ENCODE measurements around the gene STAG3.

STAG3 gene

DNA sequence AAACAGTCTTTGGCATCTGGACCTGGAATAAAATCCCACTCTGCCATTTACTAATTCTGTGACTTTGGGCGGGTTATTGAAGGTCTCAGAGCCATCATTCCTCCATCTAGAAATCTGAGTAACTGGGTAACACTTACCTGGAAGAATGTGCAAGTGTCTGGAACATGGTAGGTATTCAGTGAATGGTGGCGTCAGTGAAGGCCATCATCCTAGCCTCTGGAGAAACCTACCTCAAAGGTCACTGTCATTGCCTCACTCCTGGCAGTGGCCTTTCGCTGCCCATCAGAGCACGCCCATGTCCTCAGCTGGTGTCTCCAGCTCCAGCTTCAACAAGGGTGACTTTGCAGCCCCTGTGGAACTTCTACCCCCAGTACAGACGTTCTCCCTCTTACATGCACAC is 13.8 kb upstream of the STAG3 start:
- Histone ChIP-seq H3K4me1 (peaks cover 6% of the 10 kb centered on the region), H3K79me2 (no peaks in the 10 kb centered on the region)

DNA sequence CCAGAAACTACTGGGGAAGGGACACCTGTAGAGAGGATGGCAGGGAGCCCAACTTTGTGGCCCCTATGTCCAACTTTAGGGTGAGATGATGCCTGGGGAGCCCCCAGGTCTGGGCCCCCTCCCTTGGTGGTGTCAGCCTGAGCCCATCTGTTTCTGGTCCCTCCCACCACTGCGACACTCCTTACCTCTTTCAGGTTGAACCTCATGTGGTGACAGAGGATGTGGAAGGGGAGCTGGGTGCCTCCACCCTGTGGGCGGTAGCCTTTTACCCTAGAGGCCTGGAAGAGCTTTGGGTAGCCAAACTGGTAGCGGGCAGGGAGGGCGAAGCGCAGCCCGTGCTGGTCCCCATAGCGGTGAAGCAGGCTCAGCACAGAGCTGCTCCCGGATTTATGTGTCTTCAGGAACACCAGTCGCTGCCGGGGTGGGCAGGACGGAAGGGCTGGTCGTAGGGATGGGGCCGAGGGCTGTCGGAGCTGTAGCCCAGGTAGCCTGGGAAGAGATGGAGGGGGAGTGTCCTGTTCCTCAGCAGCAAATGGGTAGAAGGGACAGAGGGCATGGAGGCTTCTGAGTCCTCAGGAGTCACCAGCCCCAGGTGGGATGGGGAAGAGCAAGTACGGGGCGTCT is 11.3 kb upstream of the STAG3 start:
- H3K79me2 ChIP-seq: no peaks in the 10 kb centered on the region
- H3K4me1 ChIP-seq: peaks cover 6% of the 10 kb centered on the region
- no peaks in the 10 kb centered on the region for H3K27me3 ChIP-seq (ENCODE audit: control insufficient read depth, insufficient read depth, low read length)
- no peaks in the 10 kb centered on the region for H3K36me3 ChIP-seq (ENCODE audit: control insufficient read depth, insufficient read depth, low read length)
- H2AFZ ChIP-seq: no peak overlapping the region
- no peak overlapping the region for H3K4me2 ChIP-seq (ENCODE audit: low read length)
- H3K4me3 ChIP-seq (ENCODE audit: low read depth, low read length): no peak overlapping the region
- TF ChIP-seq, protein P1, sequence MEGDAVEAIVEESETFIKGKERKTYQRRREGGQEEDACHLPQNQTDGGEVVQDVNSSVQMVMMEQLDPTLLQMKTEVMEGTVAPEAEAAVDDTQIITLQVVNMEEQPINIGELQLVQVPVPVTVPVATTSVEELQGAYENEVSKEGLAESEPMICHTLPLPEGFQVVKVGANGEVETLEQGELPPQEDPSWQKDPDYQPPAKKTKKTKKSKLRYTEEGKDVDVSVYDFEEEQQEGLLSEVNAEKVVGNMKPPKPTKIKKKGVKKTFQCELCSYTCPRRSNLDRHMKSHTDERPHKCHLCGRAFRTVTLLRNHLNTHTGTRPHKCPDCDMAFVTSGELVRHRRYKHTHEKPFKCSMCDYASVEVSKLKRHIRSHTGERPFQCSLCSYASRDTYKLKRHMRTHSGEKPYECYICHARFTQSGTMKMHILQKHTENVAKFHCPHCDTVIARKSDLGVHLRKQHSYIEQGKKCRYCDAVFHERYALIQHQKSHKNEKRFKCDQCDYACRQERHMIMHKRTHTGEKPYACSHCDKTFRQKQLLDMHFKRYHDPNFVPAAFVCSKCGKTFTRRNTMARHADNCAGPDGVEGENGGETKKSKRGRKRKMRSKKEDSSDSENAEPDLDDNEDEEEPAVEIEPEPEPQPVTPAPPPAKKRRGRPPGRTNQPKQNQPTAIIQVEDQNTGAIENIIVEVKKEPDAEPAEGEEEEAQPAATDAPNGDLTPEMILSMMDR (IDR thresholded peaks at IDR 0.05): no peak
- H3K27ac ChIP-seq: no peak overlapping the region
- H3K9me3 ChIP-seq (ENCODE audit: control insufficient read depth, low read length): no peaks in the 10 kb centered on the region
- H3K9ac ChIP-seq: no peak overlapping the region

More for the DNA sequence above, 13.8 kb upstream of the STAG3 start:
- no peaks in the 10 kb centered on the region for H3K36me3 ChIP-seq (ENCODE audit: control insufficient read depth, insufficient read depth, low read length)
- H3K4me2 ChIP-seq (ENCODE audit: low read length): no peak overlapping the region
- no peak overlapping the region for H2AFZ ChIP-seq
- H3K4me3 ChIP-seq (ENCODE audit: low read depth, low read length): no peak overlapping the region
- H3K27me3 ChIP-seq (ENCODE audit: control insufficient read depth, insufficient read depth, low read length): no peaks in the 10 kb centered on the region
- TF ChIP-seq, protein P1 (IDR thresholded peaks at IDR 0.05): no peak
- no peak overlapping the region for H3K27ac ChIP-seq
- H3K9ac ChIP-seq: no peak overlapping the region
- H3K9me3 ChIP-seq (ENCODE audit: control insufficient read depth, low read length): no peaks in the 10 kb centered on the region

DNA sequence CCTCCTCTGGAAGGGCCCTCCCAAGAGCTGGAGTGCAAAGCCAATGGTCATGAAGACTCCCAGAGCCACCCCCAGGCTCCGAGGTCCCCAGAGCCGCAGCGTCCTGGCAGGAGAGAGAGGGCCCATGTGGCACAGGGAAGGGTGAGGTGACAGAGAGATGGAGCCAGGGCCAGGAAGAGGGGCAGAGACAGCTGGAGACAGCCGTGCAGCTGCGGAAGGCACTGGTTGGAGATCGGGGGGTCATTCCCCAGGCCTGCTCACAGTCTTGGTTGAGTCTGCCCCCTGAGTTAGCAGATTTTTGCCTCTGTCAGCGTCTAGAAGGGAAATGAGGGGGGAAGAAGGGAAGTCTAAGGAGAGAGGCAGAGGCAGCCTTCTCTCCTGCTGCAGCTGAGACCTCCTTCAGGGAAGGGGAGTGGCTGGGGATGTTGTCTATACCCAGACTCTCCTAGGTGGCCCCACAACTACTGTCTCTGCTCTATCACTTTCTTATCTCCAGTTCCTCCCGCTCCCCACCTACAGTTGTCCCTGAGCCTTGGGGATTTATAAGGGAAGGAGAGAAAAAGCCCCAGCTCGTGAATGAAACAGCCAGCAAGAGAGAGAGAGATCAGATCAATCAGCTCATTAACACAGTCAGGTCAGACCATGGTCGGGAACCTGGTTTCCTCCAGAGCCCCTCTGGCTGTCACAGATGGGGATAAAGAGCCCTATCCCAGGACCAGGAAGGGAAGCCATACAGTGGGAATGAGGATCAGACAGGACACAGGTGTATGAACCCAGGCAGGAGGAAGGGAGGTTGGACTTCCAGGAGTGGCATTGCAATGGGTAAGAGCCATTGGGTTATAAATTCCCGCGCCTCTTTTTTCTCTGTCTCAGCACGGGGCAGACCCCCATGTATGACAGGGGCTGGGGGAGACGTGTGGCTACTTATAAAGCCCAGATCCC is 10.5 kb upstream of the STAG3 start:
- Histone ChIP-seq H3K36me3 (ENCODE audit: control insufficient read depth, insufficient read depth, low read length) (no peaks in the 10 kb centered on the region), H2AFZ (peak overlapping the region; percentile 84), H3K79me2 (no peaks in the 10 kb centered on the region), H3K9ac (no peak overlapping the region), H3K9me3 (ENCODE audit: control insufficient read depth, low read length) (no peaks in the 10 kb centered on the region), H3K27ac (no peak overlapping the region), H3K4me3 (ENCODE audit: low read depth, low read length) (no peak overlapping the region), H3K27me3 (ENCODE audit: control insufficient read depth, insufficient read depth, low read length) (no peaks in the 10 kb centered on the region), H3K4me1 (peaks cover 6% of the 10 kb centered on the region), H3K4me2 (ENCODE audit: low read length) (no peak overlapping the region)
- TF ChIP-seq, protein P1 (IDR thresholded peaks at IDR 0.05): no peak

DNA sequence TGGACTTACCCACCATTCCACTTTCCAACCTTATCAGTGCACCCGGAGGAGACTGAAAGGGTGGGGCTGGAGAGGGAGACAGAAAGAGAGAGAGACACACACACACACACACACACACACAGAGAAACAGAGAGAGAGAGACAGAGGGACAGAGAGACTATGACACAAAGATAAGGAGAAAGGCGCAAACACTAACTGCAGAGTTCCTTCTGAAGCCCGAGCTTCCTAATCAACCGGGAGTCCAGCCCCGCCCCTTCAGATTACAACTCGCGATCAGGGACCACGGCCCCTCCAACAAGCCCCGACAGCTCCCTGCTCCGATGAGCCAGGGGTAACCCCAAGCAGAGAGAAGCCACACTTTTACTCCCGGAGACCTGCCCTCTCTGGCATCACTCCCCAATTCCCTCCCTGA is 9.8 kb upstream of the STAG3 start:
- TF ChIP-seq, protein P1 (IDR thresholded peaks at IDR 0.05): no peak
- no peaks in the 10 kb centered on the region for H3K27me3 ChIP-seq (ENCODE audit: control insufficient read depth, insufficient read depth, low read length)

More for the DNA sequence above, 9.8 kb upstream of the STAG3 start:
- peak overlapping the region; percentile 36 for H3K4me2 ChIP-seq (ENCODE audit: low read length)
- H2AFZ ChIP-seq: peak overlapping the region; percentile 84
- peaks cover 6% of the 10 kb centered on the region for H3K4me1 ChIP-seq
- H3K4me3 ChIP-seq (ENCODE audit: low read depth, low read length): peak overlapping the region; percentile 9
- H3K27ac ChIP-seq: no peak overlapping the region
- H3K79me2 ChIP-seq: no peaks in the 10 kb centered on the region
- no peaks in the 10 kb centered on the region for H3K9me3 ChIP-seq (ENCODE audit: control insufficient read depth, low read length)
- no peaks in the 10 kb centered on the region for H3K36me3 ChIP-seq (ENCODE audit: control insufficient read depth, insufficient read depth, low read length)
- H3K9ac ChIP-seq: no peak overlapping the region

All from parathyroid adenoma (tissue), 2 donors.